Sigmoid colon (tissue), 4 donors: ENCODE measurements around the gene CSDE1.

Experiments used
- CTCF ChIP-seq, 4 experiments: fragments of 450-650 bp in 3 of 4; fragments of 200-600 bp in 1 of 4; IDR thresholded peaks; one replicate each; pipeline ENCODE4 v1.5.1; 2016 to 2019; ENCODE audit warnings: antibody characterized with exemption in 4 of 4, mild to moderate bottlenecking in 3 of 4, moderate library complexity in 2 of 4
- EP300 ChIP-seq, 4 donors: sonication (generic); formaldehyde crosslinking; IDR thresholded peaks; one replicate each; pipeline ENCODE4 v1.6.1; 2017; ENCODE audit warnings: antibody characterized with exemption in 4 of 4
- POLR2A ChIP-seq, 2 donors: fragments of 450-650 bp; IDR thresholded peaks; one replicate each; pipeline ENCODE4 v1.6.1; 2016; ENCODE audit warnings: antibody characterized with exemption in 2 of 2, mild to moderate bottlenecking in 2 of 2, moderate library complexity in 2 of 2
- POLR2AphosphoS5 ChIP-seq, 4 donors: sonication (generic); formaldehyde crosslinking; IDR thresholded peaks; one replicate each; pipeline ENCODE4 v1.6.1; 2017; ENCODE audit warnings: antibody characterized with exemption in 4 of 4

GRCh38 chr1:114756949-114757454, 782 bp downstream of the CSDE1 start:
- TF ChIP-seq CTCF (IDR thresholded peaks at IDR 0.05) (no peak), POLR2A (IDR thresholded peaks at IDR 0.05) (no peak), EP300 (IDR thresholded peaks at IDR 0.05) (no peak), POLR2AphosphoS5 (IDR thresholded peaks at IDR 0.05) (no peak)
